Occipital lobe (tissue), 2 donors: Measurements from ENCODE around the gene OBP2B. TPM values are rescaled to one million over a fixed set of nuclear protein-coding genes. Genes with fewer than 3 reads are reported as not detected.

Source experiments
- DNase-seq: peaks from one replicate; lab custom pipeline; 2025; lab: John Stamatoyannopoulos, UW
- total RNA-seq: library from RNA; depleted of rRNA; stranded (reverse); fragments of >200 nt; gene quantifications from one replicate; pipeline ENCODE4 v1.2.3, GENCODE V29; 2014

Gene OBP2B
- total RNA-seq, 1 donor from 2014 or later, result not detected

- DNase-seq, result no peak
Measured at GRCh38 chr9:133169102-133169501, 39.9 kb downstream of the OBP2B start.

- DNase-seq, result no peak
Measured at GRCh38 chr9:133168432-133168831, 40.6 kb downstream of the OBP2B start.

- no peak for DNase-seq
Measured at GRCh38 chr9:133167769-133168168, 41.3 kb downstream of the OBP2B start.

- DNase-seq, result no peak
Measured at GRCh38 chr9:133167096-133167730, 41.8 kb downstream of the OBP2B start.

- no peak for DNase-seq
Measured at GRCh38 chr9:133166392-133166791, 42.7 kb downstream of the OBP2B start.

GRCh38 chr9:133165452-133165730 is 43.7 kb downstream of the OBP2B start:
- no peak for DNase-seq

GRCh38 chr9:133164191-133164590 is 44.9 kb downstream of the OBP2B start:
- DNase-seq, result no peak

GRCh38 chr9:133163504-133164172 is 45.4 kb downstream of the OBP2B start, which contains the start of gene GBGT1:
TSS of gene GBGT1 (minus strand) at chr9:133163914. CDS start at chr9:133162412, 1,502 bp downstream.
- no peak for DNase-seq

GRCh38 chr9:133162861-133163503 is 46.1 kb downstream of the OBP2B start:
- DNase-seq, result no peak

GRCh38 chr9:133161547-133161950 is 47.5 kb downstream of the OBP2B start:
- DNase-seq, result no peak

- no peak for DNase-seq
Measured at GRCh38 chr9:133160742-133161546, 48.1 kb downstream of the OBP2B start.

GRCh38 chr9:133158695-133159094 is 50.4 kb downstream of the OBP2B start:
- no peak for DNase-seq

Other genes with a start within 250 kb of the OBP2B start
- gene GFI1B, start 230.6 kb downstream of the OBP2B start, total RNA-seq, result not detected
- gene GTF3C5, start 178.3 kb downstream of the OBP2B start, total RNA-seq, result 29.2 TPM
- not detected for gene CEL, start 147.3 kb downstream of the OBP2B start, total RNA-seq
- 95.8 TPM for gene RALGDS, start 88.0 kb downstream of the OBP2B start, total RNA-seq
- gene GBGT1, start 45.3 kb downstream of the OBP2B start, total RNA-seq, result 8.1 TPM
- under 0.01 TPM for gene ABO, start 66.0 kb upstream of the OBP2B start, total RNA-seq
- 14.7 TPM for gene SURF6, start 126.9 kb upstream of the OBP2B start, total RNA-seq
- 17.9 TPM for gene MED22, start 138.9 kb upstream of the OBP2B start, total RNA-seq
- gene RPL7A, start 139.0 kb upstream of the OBP2B start, total RNA-seq, result 1,058 TPM
- gene SURF1, start 147.2 kb upstream of the OBP2B start, total RNA-seq, result 11.1 TPM
- gene SURF2, start 147.3 kb upstream of the OBP2B start, total RNA-seq, result 9.7 TPM
- 88.6 TPM for gene SURF4, start 166.8 kb upstream of the OBP2B start, total RNA-seq
- gene STKLD1, start 167.1 kb upstream of the OBP2B start, total RNA-seq, result 1.6 TPM
- gene REXO4, start 208.8 kb upstream of the OBP2B start, total RNA-seq, result 15.1 TPM
- gene ADAMTS13, start 213.1 kb upstream of the OBP2B start, total RNA-seq, result 2.2 TPM